ENCODE data around the gene SPATS1.
A peak's percentile ranks its signal among the peaks of the same experiment; 100 is the strongest.

SPATS1 gene

GRCh38 chr6:44373787-44374186 is 31.3 kb downstream of the SPATS1 start:
- no peak for DNase-seq
- in situ Hi-C loops (cut with HindIII; ENCODE audit: low pct_ligation_motif_present, low pct_unique_long_range_greater_than_20kb, low sequenced_read_pairs), result no loop called here

- in situ Hi-C loops (cut with HindIII; ENCODE audit: low pct_ligation_motif_present, low pct_unique_long_range_greater_than_20kb, low sequenced_read_pairs), result no loop called here
- DNase-seq, result no peak
Measured at GRCh38 chr6:44375071-44375470, 32.6 kb downstream of the SPATS1 start.

GRCh38 chr6:44377484-44377883 is 35.0 kb downstream of the SPATS1 start:
- no peak for DNase-seq
- in situ Hi-C loops (cut with HindIII; ENCODE audit: low pct_ligation_motif_present, low pct_unique_long_range_greater_than_20kb, low sequenced_read_pairs), result no loop called here

GRCh38 chr6:44377971-44378370 is 35.5 kb downstream of the SPATS1 start:
- in situ Hi-C loops (cut with HindIII; ENCODE audit: low pct_ligation_motif_present, low pct_unique_long_range_greater_than_20kb, low sequenced_read_pairs), result no loop called here
- DNase-seq, result no peak

- in situ Hi-C loops (cut with HindIII; ENCODE audit: low pct_ligation_motif_present, low pct_unique_long_range_greater_than_20kb, low sequenced_read_pairs), result no loop called here
- DNase-seq, result no peak
Measured at GRCh38 chr6:44381739-44382138, 39.3 kb downstream of the SPATS1 start.

- DNase-seq, result no peak
- in situ Hi-C loops (cut with HindIII; ENCODE audit: low pct_ligation_motif_present, low pct_unique_long_range_greater_than_20kb, low sequenced_read_pairs), result no loop called here
Measured at GRCh38 chr6:44386364-44386928, 44.0 kb downstream of the SPATS1 start.

- in situ Hi-C loops (cut with HindIII; ENCODE audit: low pct_ligation_motif_present, low pct_unique_long_range_greater_than_20kb, low sequenced_read_pairs), result no loop called here
- no peak for DNase-seq
Measured at GRCh38 chr6:44386929-44387345, 44.5 kb downstream of the SPATS1 start.

GRCh38 chr6:44387346-44388134 is 45.1 kb downstream of the SPATS1 start, which contains the start of gene CDC5L:
Gene CDC5L (plus strand): TSS chr6:44387706. CDS start chr6:44387824, 118 bp downstream.
- peak; percentile 98 for DNase-seq
- in situ Hi-C loops (cut with HindIII; ENCODE audit: low pct_ligation_motif_present, low pct_unique_long_range_greater_than_20kb, low sequenced_read_pairs), result no loop called here

- DNase-seq, result no peak
- in situ Hi-C loops (cut with HindIII; ENCODE audit: low pct_ligation_motif_present, low pct_unique_long_range_greater_than_20kb, low sequenced_read_pairs), result no loop called here
Measured at GRCh38 chr6:44388135-44388487, 45.7 kb downstream of the SPATS1 start.

- DNase-seq, result no peak
- in situ Hi-C loops (cut with HindIII; ENCODE audit: low pct_ligation_motif_present, low pct_unique_long_range_greater_than_20kb, low sequenced_read_pairs), result no loop called here
Measured at GRCh38 chr6:44388887-44389286, 46.4 kb downstream of the SPATS1 start.

GRCh38 chr6:44390158-44390683 is 47.8 kb downstream of the SPATS1 start:
- DNase-seq, result no peak
- in situ Hi-C loops (cut with HindIII; ENCODE audit: low pct_ligation_motif_present, low pct_unique_long_range_greater_than_20kb, low sequenced_read_pairs), result no loop called here
